Panc1 (cell line): ENCODE results near the gene ADAMTS4. TPM values are rescaled to one million over a fixed set of nuclear protein-coding genes. Genes with fewer than 3 reads are reported as not detected.

ENCODE experiments used
- ATAC-seq: fragments of 200-7000 bp; cut with Tn5 transposase; 2 replicates; pipeline ENCODE4 v1.9.1; 2020; ENCODE audit warnings: mild to moderate bottlenecking, moderate library complexity
- BruUV-seq: library from RNA; stranded (reverse); fragments of 400-500 nt; replicated peaks from 2 replicates; lab custom pipeline; 2021; lab: Mats Ljungman, UMichigan
- CTCF ChIA-PET: fragments of 300-600 bp; sonication (Branson Sonifier 250); formaldehyde crosslinking; loops from one replicate; lab custom pipeline; 2022; ENCODE audit warnings: antibody characterized with exemption; lab: Charles Lee
- POLR2A ChIA-PET: fragments of 300-600 bp; sonication (Branson Sonifier 250); formaldehyde crosslinking; loops from one replicate; lab custom pipeline; 2022; ENCODE audit warnings: antibody characterized with exemption; lab: Charles Lee
- DNase-seq: peaks from one replicate; pipeline ENCODE4 v3.0.0-alpha.2; 2010; ENCODE audit warnings: low read depth, low spot score
- H3K27ac ChIP-seq: 2 replicates; pipeline ENCODE4 v1.5.1; 2011; ENCODE audit warnings: mild to moderate bottlenecking, low read length, inconsistent platforms
- H3K27me3 ChIP-seq: fragments of 200-500 bp; sonication (Bioruptor generic); 2 replicates; pipeline ENCODE4 v1.6.0; 2014; ENCODE audit warnings: low read length, inconsistent platforms; ENCODE audit not compliant: control insufficient read depth, insufficient read depth
- H3K36me3 ChIP-seq: fragments of 200-500 bp; sonication (Bioruptor generic); 2 replicates; pipeline ENCODE4 v1.5.1; 2014; ENCODE audit warnings: inconsistent platforms, mild to moderate bottlenecking, low read length, moderate library complexity; ENCODE audit not compliant: control insufficient read depth, insufficient read depth
- H3K4me1 ChIP-seq: 2 replicates; pipeline ENCODE4 v1.5.1; 2011; ENCODE audit warnings: inconsistent platforms, mild to moderate bottlenecking, low read length, moderate library complexity; ENCODE audit not compliant: control insufficient read depth, insufficient read depth
- H3K4me3 ChIP-seq, 2 experiments: 2 replicates each; pipeline ENCODE4 v1.5.1; 2011 to 2012; ENCODE audit warnings: low read depth in 2 of 2, low read length in 2 of 2, mild to moderate bottlenecking in 2 of 2, inconsistent platforms in 1 of 2, moderate library complexity in 1 of 2
- H3K9me3 ChIP-seq: fragments of 200-500 bp; sonication (Bioruptor generic); 2 replicates; pipeline ENCODE4 v1.5.1; 2014; ENCODE audit warnings: low read depth, mild to moderate bottlenecking, inconsistent platforms, low read length, moderate library complexity; ENCODE audit not compliant: control insufficient read depth, insufficient read depth
- CTCF ChIP-seq: fragments of 450-650 bp; IDR thresholded peaks from 2 replicates; pipeline ENCODE4 v1.5.1; 2017; ENCODE audit warnings: mild to moderate bottlenecking
- POLR2AphosphoS5 ChIP-seq: IDR thresholded peaks from 2 replicates; pipeline ENCODE4 v1.6.1; 2012; ENCODE audit warnings: mild to moderate bottlenecking, low read depth, low read length, moderate library complexity
- SIN3A ChIP-seq: IDR thresholded peaks from 2 replicates; pipeline ENCODE4 v1.6.1; 2012; ENCODE audit warnings: low read depth, mild to moderate bottlenecking, low read length, moderate library complexity, borderline replicate concordance; ENCODE audit not compliant: insufficient read depth
- TCF7L2 ChIP-seq: IDR thresholded peaks from 2 replicates; pipeline ENCODE4 v1.6.1; 2011; ENCODE audit warnings: mild to moderate bottlenecking, low read depth, low read length, inconsistent platforms
- in situ Hi-C: cut with HindIII; loops from 2 replicates; pipeline ENCODE4 v1.10.0; 2016; ENCODE audit warnings: low sequenced_read_pairs, low pct_unique_long_range_greater_than_20kb
- intact Hi-C: fragments of 100-400 bp; cut with micrococcal nuclease; formaldehyde crosslinking; loops from one replicate; pipeline ENCODE4 v1.10.0; 2022; ENCODE audit not compliant: unreplicated experiment
- total RNA-seq: library from RNA; stranded (reverse); gene quantifications from one replicate; pipeline ENCODE4 v1.2.1, GENCODE V29; 2021; ENCODE audit not compliant: unreplicated experiment
- TF ChIP-seq, protein P1 (sequence below), 2 experiments: IDR thresholded peaks; 2 replicates each; pipeline ENCODE4 v1.6.1; 2011 to 2012; ENCODE audit warnings: low read depth in 2 of 2, control low read depth in 1 of 2, low read length in 1 of 2, mild to moderate bottlenecking in 1 of 2, moderate library complexity in 1 of 2; ENCODE audit not compliant: insufficient read depth in 1 of 2

ADAMTS4 gene
- total RNA-seq, 1 experiment from 2014 or later, result 0.26 TPM

- Histone ChIP-seq H3K9me3 (no peaks in the 10 kb centered on the region), H3K27ac (no peak overlapping the region), H3K4me3 (no peak overlapping the region), H3K27me3 (no peaks in the 10 kb centered on the region), H3K4me1 (peaks cover 5% of the 10 kb centered on the region), H3K36me3 (peaks cover 22% of the 10 kb centered on the region)
- CTCF ChIA-PET, result interaction anchor here (1.0 kb wide), 1 partner anchor 15 kb away, joined by 4 read pairs; no protein-coding TSS in a partner anchor
- ATAC-seq (no peak), DNase-seq (no peak)
- no TSS peak for BruUV-seq
- in situ Hi-C loops, result no loop called here
- intact Hi-C loops, result no loop called here
- POLR2A ChIA-PET, result interaction anchor here (0.6 kb wide), 2 partner anchors 34 to 119 kb away, joined by 3 to 5 read pairs; no protein-coding TSS in a partner anchor
- TF ChIP-seq CTCF (no peak; the same call in 1 of the 2 replicates), TCF7L2 (no peak), POLR2AphosphoS5 (no peak), SIN3A (no peak)
- TF ChIP-seq, protein P1, sequence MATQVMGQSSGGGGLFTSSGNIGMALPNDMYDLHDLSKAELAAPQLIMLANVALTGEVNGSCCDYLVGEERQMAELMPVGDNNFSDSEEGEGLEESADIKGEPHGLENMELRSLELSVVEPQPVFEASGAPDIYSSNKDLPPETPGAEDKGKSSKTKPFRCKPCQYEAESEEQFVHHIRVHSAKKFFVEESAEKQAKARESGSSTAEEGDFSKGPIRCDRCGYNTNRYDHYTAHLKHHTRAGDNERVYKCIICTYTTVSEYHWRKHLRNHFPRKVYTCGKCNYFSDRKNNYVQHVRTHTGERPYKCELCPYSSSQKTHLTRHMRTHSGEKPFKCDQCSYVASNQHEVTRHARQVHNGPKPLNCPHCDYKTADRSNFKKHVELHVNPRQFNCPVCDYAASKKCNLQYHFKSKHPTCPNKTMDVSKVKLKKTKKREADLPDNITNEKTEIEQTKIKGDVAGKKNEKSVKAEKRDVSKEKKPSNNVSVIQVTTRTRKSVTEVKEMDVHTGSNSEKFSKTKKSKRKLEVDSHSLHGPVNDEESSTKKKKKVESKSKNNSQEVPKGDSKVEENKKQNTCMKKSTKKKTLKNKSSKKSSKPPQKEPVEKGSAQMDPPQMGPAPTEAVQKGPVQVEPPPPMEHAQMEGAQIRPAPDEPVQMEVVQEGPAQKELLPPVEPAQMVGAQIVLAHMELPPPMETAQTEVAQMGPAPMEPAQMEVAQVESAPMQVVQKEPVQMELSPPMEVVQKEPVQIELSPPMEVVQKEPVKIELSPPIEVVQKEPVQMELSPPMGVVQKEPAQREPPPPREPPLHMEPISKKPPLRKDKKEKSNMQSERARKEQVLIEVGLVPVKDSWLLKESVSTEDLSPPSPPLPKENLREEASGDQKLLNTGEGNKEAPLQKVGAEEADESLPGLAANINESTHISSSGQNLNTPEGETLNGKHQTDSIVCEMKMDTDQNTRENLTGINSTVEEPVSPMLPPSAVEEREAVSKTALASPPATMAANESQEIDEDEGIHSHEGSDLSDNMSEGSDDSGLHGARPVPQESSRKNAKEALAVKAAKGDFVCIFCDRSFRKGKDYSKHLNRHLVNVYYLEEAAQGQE (IDR thresholded peaks at IDR 0.05; ENCODE audit: insufficient read depth in 1 of 2, low read depth in 2 of 2, low read length in 1 of 2), result no peak
Observed at GRCh38 chr1:161171191-161171590, 27.7 kb downstream of the ADAMTS4 start.

DNA sequence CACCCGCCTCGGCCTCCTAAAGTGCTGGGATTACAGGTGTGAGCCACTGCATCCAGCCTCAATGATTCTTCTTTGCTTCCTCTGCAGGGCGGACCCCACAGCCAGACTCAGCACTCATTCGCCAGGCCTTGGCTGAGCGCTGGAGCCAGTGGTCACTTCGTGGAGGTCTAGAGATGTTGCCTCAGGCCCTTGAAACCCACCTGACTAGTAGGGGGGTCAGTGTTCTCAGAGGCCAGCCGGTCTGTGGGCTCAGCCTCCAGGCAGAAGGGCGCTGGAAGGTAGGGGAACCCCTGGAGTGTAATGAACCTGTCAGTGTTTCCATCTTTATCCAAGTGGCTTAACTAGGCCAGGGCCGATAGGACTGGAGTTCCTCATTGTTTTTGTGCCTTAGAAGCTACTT is 29.9 kb downstream of the ADAMTS4 start:
- in situ Hi-C loops (no loop called here), intact Hi-C loops (no loop called here)
- TF ChIP-seq, protein P1 (IDR thresholded peaks at IDR 0.05; ENCODE audit: insufficient read depth in 1 of 2, low read depth in 2 of 2, low read length in 1 of 2), result no peak
- no peak for TF ChIP-seq CTCF
- TF ChIP-seq TCF7L2, result no peak
- TF ChIP-seq POLR2AphosphoS5, result no peak
- TF ChIP-seq SIN3A, result no peak
- CTCF ChIA-PET, result no interaction called here
- POLR2A ChIA-PET, result interaction anchor here (0.6 kb wide), 1 partner anchor 725 kb away, joined by 22 read pairs; no protein-coding TSS in a partner anchor
- H3K4me1 ChIP-seq, result peaks cover 16% of the 10 kb centered on the region
- peaks cover 17% of the 10 kb centered on the region for H3K36me3 ChIP-seq
- no peak overlapping the region for H3K27ac ChIP-seq
- no TSS peak for BruUV-seq
- no peak overlapping the region for H3K4me3 ChIP-seq
- no peaks in the 10 kb centered on the region for H3K9me3 ChIP-seq
- ATAC-seq, result no peak
- no peak for DNase-seq
- no peaks in the 10 kb centered on the region for H3K27me3 ChIP-seq
